Stomach (tissue), 4 donors: ENCODE measurements around the gene GLYATL2.

Experiments
- EP300 ChIP-seq: sonication (generic); formaldehyde crosslinking; IDR thresholded peaks from one replicate; pipeline ENCODE4 v1.6.1; 2017; ENCODE audit warnings: antibody characterized with exemption
- TF ChIP-seq, protein P1 (sequence below), 7 experiments: fragments of 450-650 bp in 4 of 7; fragments of 200-600 bp in 3 of 7; sonication (generic) in 3 of 7; IDR thresholded peaks; one replicate each; pipeline ENCODE4 v1.5.1; 2016 to 2019; ENCODE audit warnings: antibody characterized with exemption in 7 of 7, control low read depth in 2 of 7, mild to moderate bottlenecking in 1 of 7

DNA sequence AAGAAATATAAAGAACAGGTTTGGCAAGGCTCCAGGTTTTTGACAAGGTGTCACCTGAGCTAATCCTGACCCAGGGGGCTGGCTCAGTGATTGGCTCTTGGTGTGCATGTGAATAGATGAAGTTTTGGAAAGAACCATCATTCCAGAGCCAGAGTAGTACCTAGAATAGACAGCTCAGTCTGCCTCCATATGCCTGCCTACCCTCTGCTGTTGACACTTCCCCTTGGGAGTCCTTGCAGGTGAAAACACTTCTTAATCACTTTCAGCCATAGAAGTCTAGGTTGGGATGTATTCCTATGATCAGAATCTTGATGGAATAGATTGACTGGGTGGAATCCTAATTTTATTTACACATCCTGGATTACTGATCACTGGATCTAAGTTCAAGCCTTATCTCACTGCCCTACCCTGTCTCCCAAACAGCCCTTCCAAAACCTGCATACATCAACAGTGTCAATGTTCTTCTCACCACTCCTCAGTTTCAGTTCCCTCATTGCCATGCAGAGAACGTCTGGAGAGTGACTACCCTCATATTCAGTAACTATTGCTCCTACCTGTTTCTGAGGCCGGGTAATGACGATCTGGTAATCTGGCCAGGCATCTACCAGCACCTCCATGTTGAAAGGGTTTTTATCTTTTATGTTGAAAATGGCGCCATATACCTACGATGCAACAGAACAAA, 6.7 kb downstream of the GLYATL2 start:
- no peak for TF ChIP-seq EP300
- TF ChIP-seq, protein P1, sequence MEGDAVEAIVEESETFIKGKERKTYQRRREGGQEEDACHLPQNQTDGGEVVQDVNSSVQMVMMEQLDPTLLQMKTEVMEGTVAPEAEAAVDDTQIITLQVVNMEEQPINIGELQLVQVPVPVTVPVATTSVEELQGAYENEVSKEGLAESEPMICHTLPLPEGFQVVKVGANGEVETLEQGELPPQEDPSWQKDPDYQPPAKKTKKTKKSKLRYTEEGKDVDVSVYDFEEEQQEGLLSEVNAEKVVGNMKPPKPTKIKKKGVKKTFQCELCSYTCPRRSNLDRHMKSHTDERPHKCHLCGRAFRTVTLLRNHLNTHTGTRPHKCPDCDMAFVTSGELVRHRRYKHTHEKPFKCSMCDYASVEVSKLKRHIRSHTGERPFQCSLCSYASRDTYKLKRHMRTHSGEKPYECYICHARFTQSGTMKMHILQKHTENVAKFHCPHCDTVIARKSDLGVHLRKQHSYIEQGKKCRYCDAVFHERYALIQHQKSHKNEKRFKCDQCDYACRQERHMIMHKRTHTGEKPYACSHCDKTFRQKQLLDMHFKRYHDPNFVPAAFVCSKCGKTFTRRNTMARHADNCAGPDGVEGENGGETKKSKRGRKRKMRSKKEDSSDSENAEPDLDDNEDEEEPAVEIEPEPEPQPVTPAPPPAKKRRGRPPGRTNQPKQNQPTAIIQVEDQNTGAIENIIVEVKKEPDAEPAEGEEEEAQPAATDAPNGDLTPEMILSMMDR (IDR thresholded peaks at IDR 0.05), result no peak
